Stimulated activated memory B cell treated with anti-CD40 and anti-IgM and Interleukin-4, amounts not matched to agents 10 μg/mL and 1 μg/mL and 100 μg/mL, for 72 hours (primary cell): ENCODE data around the gene CERS3.
A peak's percentile ranks its signal among the peaks of the same experiment; 100 is the strongest.

Experiments used
- ATAC-seq: fragments of 150-1000 bp; cut with Tn5 transposase; 2 replicates; pipeline ENCODE4 v1.10.0; 2021
- H3K27ac Mint-ChIP-seq: one replicate; pipeline ENCODE4 v1.8.0; 2022; ENCODE audit warnings: mild to moderate bottlenecking, mixed read lengths
- H3K27me3 Mint-ChIP-seq: one replicate; pipeline ENCODE4 v1.8.0; 2022; ENCODE audit warnings: mixed read lengths
- H3K36me3 Mint-ChIP-seq: one replicate; pipeline ENCODE4 v1.8.0; 2022; ENCODE audit warnings: mixed read lengths
- H3K4me1 Mint-ChIP-seq: one replicate; pipeline ENCODE4 v1.8.0; 2022; ENCODE audit warnings: mixed read lengths
- H3K4me3 Mint-ChIP-seq: one replicate; pipeline ENCODE4 v1.8.0; 2022; ENCODE audit warnings: mild to moderate bottlenecking, moderate library complexity, mixed read lengths
- H3K9me3 Mint-ChIP-seq: one replicate; pipeline ENCODE4 v1.8.0; 2022; ENCODE audit warnings: mixed read lengths

CERS3 gene

GRCh38 chr15:100528833-100529428, at the start of gene CERS3:
CERS3 (minus strand) TSS chr15:100528950; CDS start chr15:100501849, 27,101 bp downstream.
- H3K4me1 Mint-ChIP-seq: no peaks in the 10 kb centered on the region
- H3K36me3 Mint-ChIP-seq: no peaks in the 10 kb centered on the region
- ATAC-seq: no peak
- H3K27ac Mint-ChIP-seq: no peak within 1 kb of the TSS
- H3K9me3 Mint-ChIP-seq: no peaks in the 10 kb centered on the region
- H3K4me3 Mint-ChIP-seq: no peak within 1 kb of the TSS
- peaks cover 12% of the 10 kb centered on the region for H3K27me3 Mint-ChIP-seq

- Mint-ChIP-seq H3K9me3 (no peaks in the 10 kb centered on the region), H3K4me3 (no peak overlapping the region), H3K27me3 (no peaks in the 10 kb centered on the region), H3K36me3 (peaks cover 44% of the 10 kb centered on the region), H3K4me1 (peaks cover 17% of the 10 kb centered on the region), H3K27ac (no peak overlapping the region)
- no peak for ATAC-seq
Observed at GRCh38 chr15:100573526-100573925, 44.8 kb upstream of the CERS3 start.

- no peak overlapping the region for H3K4me3 Mint-ChIP-seq
- H3K36me3 Mint-ChIP-seq: peaks cover 43% of the 10 kb centered on the region
- no peak for ATAC-seq
- H3K9me3 Mint-ChIP-seq: no peaks in the 10 kb centered on the region
- peaks cover 17% of the 10 kb centered on the region for H3K4me1 Mint-ChIP-seq
- H3K27ac Mint-ChIP-seq: no peak overlapping the region
- H3K27me3 Mint-ChIP-seq: no peaks in the 10 kb centered on the region
Observed at GRCh38 chr15:100572362-100572983, 43.7 kb upstream of the CERS3 start.

DNA sequence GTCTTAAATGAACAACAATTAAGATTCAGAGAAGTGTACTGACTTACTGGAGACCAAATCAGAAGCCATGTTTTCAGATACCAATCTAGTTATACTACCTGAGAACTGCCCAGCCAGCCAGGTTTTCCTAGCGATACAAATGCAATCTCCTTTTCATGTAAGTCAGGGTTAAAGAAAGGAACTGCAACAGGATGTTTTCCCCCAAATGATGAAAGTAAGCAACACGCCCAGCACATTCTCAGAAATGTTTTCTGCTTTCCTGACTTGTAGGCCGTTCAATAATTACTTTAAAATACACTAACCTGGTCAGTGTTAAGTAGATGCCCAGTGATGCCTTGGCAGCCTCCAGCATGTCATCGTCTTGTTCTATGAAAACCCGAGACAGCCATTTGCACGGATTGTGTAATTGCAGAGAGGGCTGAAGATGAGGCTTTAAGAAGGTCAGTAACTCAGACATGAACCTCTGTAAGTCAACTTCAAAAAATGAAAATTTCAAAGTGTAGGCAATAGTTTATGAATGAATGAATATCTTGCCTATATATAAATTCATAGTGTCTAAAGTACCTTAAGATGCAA, 42.9 kb upstream of the CERS3 start:
- Mint-ChIP-seq H3K9me3 (no peaks in the 10 kb centered on the region), H3K36me3 (peaks cover 43% of the 10 kb centered on the region), H3K4me3 (no peak overlapping the region), H3K27me3 (no peaks in the 10 kb centered on the region), H3K27ac (no peak overlapping the region), H3K4me1 (peaks cover 12% of the 10 kb centered on the region)
- ATAC-seq: no peak

DNA sequence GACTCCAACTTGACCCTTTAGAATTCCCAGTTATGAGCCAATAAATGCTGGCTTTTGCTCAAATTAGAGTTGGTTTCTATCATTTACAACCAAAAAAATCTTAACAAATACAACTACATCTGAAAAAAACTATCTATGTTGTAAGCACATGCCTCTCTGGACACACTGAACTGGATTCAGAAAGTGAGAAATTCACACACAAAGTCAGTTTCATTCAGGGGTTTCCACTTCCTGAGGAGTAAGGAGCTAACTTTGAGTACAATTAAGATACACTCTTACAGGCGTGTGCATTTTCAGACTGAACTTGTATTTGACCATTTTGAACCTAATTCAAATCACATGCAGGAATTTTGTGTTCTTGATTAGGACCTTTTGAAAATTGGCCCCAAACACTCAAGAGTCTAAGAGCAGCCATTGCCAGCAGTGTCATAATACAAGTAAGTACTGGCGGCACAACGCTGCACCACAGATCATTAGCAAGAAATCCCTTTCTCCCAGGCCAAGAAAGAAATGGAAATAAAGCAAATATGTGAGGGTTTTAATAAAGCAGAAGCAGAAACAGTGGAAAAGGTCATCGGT, 42.1 kb upstream of the CERS3 start:
- Mint-ChIP-seq H3K4me1 (peaks cover 4% of the 10 kb centered on the region), H3K36me3 (peaks cover 37% of the 10 kb centered on the region), H3K4me3 (no peak overlapping the region), H3K27ac (no peak overlapping the region), H3K27me3 (no peaks in the 10 kb centered on the region), H3K9me3 (no peaks in the 10 kb centered on the region)
- ATAC-seq: no peak

GRCh38 chr15:100570275-100570674, 41.5 kb upstream of the CERS3 start:
- no peaks in the 10 kb centered on the region for H3K27me3 Mint-ChIP-seq
- peaks cover 32% of the 10 kb centered on the region for H3K36me3 Mint-ChIP-seq
- no peaks in the 10 kb centered on the region for H3K4me1 Mint-ChIP-seq
- ATAC-seq: no peak
- H3K9me3 Mint-ChIP-seq: no peaks in the 10 kb centered on the region
- no peak overlapping the region for H3K4me3 Mint-ChIP-seq
- H3K27ac Mint-ChIP-seq: no peak overlapping the region

DNA sequence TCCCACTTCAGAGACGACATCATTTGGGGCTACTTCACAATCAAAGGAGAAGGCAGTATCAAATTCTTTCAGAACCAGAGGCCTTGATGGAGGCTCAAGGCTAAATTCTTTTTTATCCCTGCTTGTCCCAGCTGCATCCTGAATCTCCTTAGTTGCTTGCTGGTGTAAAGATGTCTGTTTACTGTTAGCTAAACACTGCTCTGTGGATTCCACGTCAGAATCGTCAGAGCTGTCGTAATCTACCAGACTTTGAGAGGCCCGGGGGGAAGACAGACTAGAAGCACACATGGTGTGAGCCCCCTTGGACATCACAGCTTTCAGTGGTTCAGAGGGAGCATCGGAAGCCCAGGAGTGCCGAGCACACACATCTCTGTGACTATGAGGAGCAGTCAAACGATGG, 40.6 kb upstream of the CERS3 start:
- H3K36me3 Mint-ChIP-seq: peaks cover 34% of the 10 kb centered on the region
- H3K27me3 Mint-ChIP-seq: no peaks in the 10 kb centered on the region
- no peak overlapping the region for H3K27ac Mint-ChIP-seq
- ATAC-seq: no peak
- H3K9me3 Mint-ChIP-seq: no peaks in the 10 kb centered on the region
- H3K4me3 Mint-ChIP-seq: no peak overlapping the region
- no peaks in the 10 kb centered on the region for H3K4me1 Mint-ChIP-seq

- ATAC-seq: no peak
- H3K27ac Mint-ChIP-seq: no peak overlapping the region
- H3K36me3 Mint-ChIP-seq: peaks cover 50% of the 10 kb centered on the region
- no peaks in the 10 kb centered on the region for H3K4me1 Mint-ChIP-seq
- no peak overlapping the region for H3K4me3 Mint-ChIP-seq
- no peaks in the 10 kb centered on the region for H3K27me3 Mint-ChIP-seq
- H3K9me3 Mint-ChIP-seq: no peaks in the 10 kb centered on the region
Observed at GRCh38 chr15:100566850-100567628, 38.3 kb upstream of the CERS3 start.

- Mint-ChIP-seq H3K4me3 (no peak overlapping the region), H3K36me3 (peaks cover 52% of the 10 kb centered on the region), H3K27ac (no peak overlapping the region), H3K4me1 (no peaks in the 10 kb centered on the region), H3K9me3 (no peaks in the 10 kb centered on the region), H3K27me3 (no peaks in the 10 kb centered on the region)
- ATAC-seq: no peak
Observed at GRCh38 chr15:100565591-100565990, 36.8 kb upstream of the CERS3 start.

DNA sequence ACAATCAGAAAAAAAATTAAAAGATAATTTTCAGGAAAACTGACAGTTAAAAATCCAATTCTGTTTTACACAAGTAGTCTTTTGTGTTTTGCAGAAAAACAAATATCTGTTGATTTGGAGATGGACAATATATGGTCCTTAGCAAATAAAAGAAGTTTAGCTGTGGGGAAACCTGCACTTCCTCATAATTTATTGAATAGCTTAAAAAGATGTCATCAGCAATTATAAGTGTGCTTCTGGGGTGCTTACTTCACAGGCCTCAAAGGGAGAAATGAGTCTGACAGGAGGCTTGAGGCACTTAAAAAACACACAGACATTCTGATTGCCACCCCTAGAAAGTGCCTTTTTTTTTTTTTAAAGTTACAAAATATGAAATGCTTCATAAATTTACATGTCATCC, 31.6 kb upstream of the CERS3 start:
- Mint-ChIP-seq H3K4me3 (no peak overlapping the region), H3K9me3 (no peaks in the 10 kb centered on the region), H3K27ac (no peak overlapping the region), H3K4me1 (no peaks in the 10 kb centered on the region), H3K27me3 (no peaks in the 10 kb centered on the region), H3K36me3 (peaks cover 58% of the 10 kb centered on the region)
- ATAC-seq: no peak

GRCh38 chr15:100559330-100559729, 30.6 kb upstream of the CERS3 start:
- peaks cover 62% of the 10 kb centered on the region for H3K36me3 Mint-ChIP-seq

DNA sequence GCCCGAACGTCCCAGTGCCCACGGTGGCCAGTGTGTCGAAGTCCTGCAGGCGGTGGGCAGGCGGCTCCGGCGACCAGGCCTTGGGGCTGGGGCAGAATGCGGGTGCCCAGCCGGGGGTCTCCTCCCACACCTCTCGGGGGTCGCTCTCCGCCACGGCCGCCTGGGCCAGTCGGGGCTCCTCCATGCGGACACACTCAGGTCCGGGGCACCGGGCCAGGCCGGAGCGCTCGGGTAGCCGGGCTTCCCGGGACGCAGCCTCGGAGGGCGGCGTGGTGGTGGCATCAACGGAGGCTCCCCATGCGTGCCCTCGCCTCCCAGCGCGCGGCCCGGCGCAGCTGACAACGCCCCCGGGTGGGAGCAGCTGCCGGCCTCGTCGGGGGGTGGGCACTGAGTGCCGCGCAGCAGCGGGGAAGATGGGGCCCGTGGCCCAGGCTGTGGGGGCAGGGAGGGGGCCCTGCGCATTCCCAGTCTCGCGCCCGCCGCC, 30.1 kb upstream of the CERS3 start:
- Mint-ChIP-seq H3K36me3 (peaks cover 64% of the 10 kb centered on the region), H3K27ac (no peak overlapping the region), H3K27me3 (no peaks in the 10 kb centered on the region), H3K4me3 (no peak overlapping the region), H3K9me3 (no peaks in the 10 kb centered on the region), H3K4me1 (no peaks in the 10 kb centered on the region)
- peak; percentile 55 for ATAC-seq

More at GRCh38 chr15:100559330-100559729, 30.6 kb upstream of the CERS3 start:
- ATAC-seq: no peak
- H3K4me3 Mint-ChIP-seq: no peak overlapping the region
- H3K9me3 Mint-ChIP-seq: no peaks in the 10 kb centered on the region
- H3K27me3 Mint-ChIP-seq: no peaks in the 10 kb centered on the region
- no peaks in the 10 kb centered on the region for H3K4me1 Mint-ChIP-seq
- no peak overlapping the region for H3K27ac Mint-ChIP-seq

GRCh38 chr15:100553468-100553867, 24.7 kb upstream of the CERS3 start:
- H3K4me1 Mint-ChIP-seq: no peaks in the 10 kb centered on the region
- no peaks in the 10 kb centered on the region for H3K27me3 Mint-ChIP-seq
- peaks cover 56% of the 10 kb centered on the region for H3K36me3 Mint-ChIP-seq
- no peak overlapping the region for H3K27ac Mint-ChIP-seq
- no peak overlapping the region for H3K4me3 Mint-ChIP-seq
- no peak for ATAC-seq
- no peaks in the 10 kb centered on the region for H3K9me3 Mint-ChIP-seq

- Mint-ChIP-seq H3K9me3 (no peaks in the 10 kb centered on the region), H3K4me3 (no peak overlapping the region), H3K27ac (no peak overlapping the region), H3K4me1 (no peaks in the 10 kb centered on the region), H3K36me3 (peaks cover 22% of the 10 kb centered on the region), H3K27me3 (no peaks in the 10 kb centered on the region)
- ATAC-seq: no peak
Observed at GRCh38 chr15:100547961-100548360, 19.2 kb upstream of the CERS3 start.

DNA sequence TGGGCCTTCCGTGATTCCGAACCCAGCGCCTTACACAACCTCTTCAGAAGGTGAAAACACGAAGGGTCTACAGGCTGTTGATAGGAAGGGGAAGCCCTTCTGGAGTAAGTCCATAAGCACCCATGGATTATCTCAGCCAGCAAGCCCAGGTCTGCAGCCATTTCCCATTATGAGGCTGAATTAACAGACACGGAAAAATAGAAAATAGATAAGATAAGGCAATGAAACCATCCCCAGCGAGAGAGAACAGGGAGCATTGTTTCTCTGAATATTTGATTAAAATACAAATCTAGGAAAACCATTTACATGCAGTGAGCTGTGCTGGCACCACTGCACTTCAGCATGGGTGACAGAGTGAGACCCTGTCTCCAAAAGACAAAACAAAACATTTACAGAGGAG, 16.2 kb upstream of the CERS3 start:
- H3K9me3 Mint-ChIP-seq: no peaks in the 10 kb centered on the region
- no peaks in the 10 kb centered on the region for H3K4me1 Mint-ChIP-seq
- H3K27ac Mint-ChIP-seq: no peak overlapping the region
- no peak overlapping the region for H3K4me3 Mint-ChIP-seq
- peaks cover 4% of the 10 kb centered on the region for H3K36me3 Mint-ChIP-seq
- ATAC-seq: no peak
- no peaks in the 10 kb centered on the region for H3K27me3 Mint-ChIP-seq
